Adrenal gland (tissue), 12 donors: ENCODE measurements around the gene FMN1. TPM values are rescaled to one million over a fixed set of nuclear protein-coding genes. Genes with fewer than 3 reads are reported as not detected.

ENCODE experiments used
- DNase-seq, 7 donors: peaks; one replicate each; pipeline ENCODE4 v3.0.0-alpha.2; 2019 to 2020
- H3K27ac ChIP-seq, 5 donors: fragments of 200-600 bp; sonication (generic) in 4 of 5; 1 replicate in 3 of 5; 2 replicates in 2 of 5; pipeline versions ENCODE4 v1.5.1 to v1.8.0; 2016 to 2020; ENCODE audit warnings: mild to moderate bottlenecking in 1 of 5
- H3K27me3 ChIP-seq: fragments of 200-600 bp; 2 replicates; pipeline ENCODE4 v1.8.0; 2021
- H3K36me3 ChIP-seq, 2 donors: fragments of 200-600 bp; replicated peaks in 1 of 2; 1 replicate in 1 of 2; 2 replicates in 1 of 2; pipeline versions ENCODE4 v1.5.1 to v1.8.0; 2018 to 2022
- H3K4me1 ChIP-seq, 2 donors: fragments of 200-600 bp; replicated peaks in 1 of 2; 1 replicate in 1 of 2; 2 replicates in 1 of 2; pipeline versions ENCODE4 v1.5.1 to v1.8.0; 2018 to 2021
- H3K4me3 ChIP-seq, 4 donors: fragments of 200-600 bp; sonication (generic) in 3 of 4; one replicate each; pipeline ENCODE4 v1.5.1; 2016 to 2018
- H3K9me3 ChIP-seq, 3 donors: fragments of 200-600 bp; sonication (generic) in 1 of 3; replicated peaks in 1 of 3; 1 replicate in 2 of 3; 2 replicates in 1 of 3; pipeline versions ENCODE4 v1.5.1 to v1.8.0; 2016 to 2021
- POLR2A ChIP-seq, 2 donors: fragments of 450-650 bp; IDR thresholded peaks; one replicate each; pipeline ENCODE4 v1.6.1; 2017; ENCODE audit warnings: antibody characterized with exemption in 2 of 2, mild to moderate bottlenecking in 2 of 2, moderate library complexity in 1 of 2
- WGBS, 4 donors: extraction: QIAGEN DNeasy Blood & Tissue Kit in 2 of 4; methylation state at CpG; one replicate each; pipeline versions ENCODE4 v1.1.5 to v1.1.7; 2013 to 2017; 5-methylcytosine and 5-hydroxymethylcytosine counted together
- intact Hi-C, 2 donors: fragments of 100-400 bp; cut with DNase I; formaldehyde crosslinking; loops; one replicate each; pipeline versions ENCODE4 v1.14.1 to v1.15.0; 2022 to 2023
- polyA plus RNA-seq, 3 donors: library from polyadenylated mRNA; stranded (reverse); fragments of 200-250 nt in 2 of 3; fragments of 350-450 nt in 1 of 3; fragmentation: Illumina TruSeq in 1 of 3; extraction: RNeasy Lipid Tissue Mini Kit (QIAGEN cat#74804) in 1 of 3; gene quantifications; one replicate each; pipeline ENCODE4 v1.2.3, GENCODE V29; 2013 to 2014
- total RNA-seq, 9 donors: library from RNA; depleted of rRNA in 4 of 9; stranded (reverse); fragments of >200 nt in 4 of 9; fragments of 120-200 nt in 1 of 9; fragmentation: NEBNext Ultra II Directional in 1 of 9; extraction: Animal tissue kit (Norgen Biotek cat#: 25700) in 1 of 9; gene quantifications; one replicate each; pipeline versions ENCODE4 v1.1.0 to v1.2.4, GENCODE V29; 2013 to 2023
- TF ChIP-seq, protein P1 (sequence below), 6 experiments: fragments of 450-650 bp in 4 of 6; fragments of 200-600 bp in 2 of 6; sonication (generic) in 1 of 6; IDR thresholded peaks; 1 replicate in 5 of 6; 2 replicates in 1 of 6; pipeline versions ENCODE4 v1.5.1 to v1.8.0; 2016 to 2021; ENCODE audit warnings: antibody characterized with exemption in 6 of 6, mild to moderate bottlenecking in 2 of 6, moderate library complexity in 1 of 6
- donor health status: healthy with polysubstance abuse.
- donor health status: Bipolar disorder and iron deficiency.
- donor health status: DM: yes; HTN: yes; CAD: no.
- donor health status: DM: no; HTN: no; CAD: no.
- donor health status: DM: no; HTN: no; CAD: no.
- donor health status: DM: yes; HTN: yes; CAD: no.

The FMN1 gene
- total and polyA plus RNA-seq, 12 donors, result 0.37 to 29.2 (median 11.4) TPM

- no peaks in the 10 kb centered on the region for H3K27me3 ChIP-seq
- H3K4me3 ChIP-seq, result no peak overlapping the region
- H3K9me3 ChIP-seq, result no peaks in the 10 kb centered on the region
- no peaks in the 10 kb centered on the region for H3K4me1 ChIP-seq
- 82 to 90% (median 85%) methylated on average over 3 of the region's 3 CpGs for WGBS, 4 donors
- no peak for DNase-seq
- H3K27ac ChIP-seq, result no peak overlapping the region
- TF ChIP-seq, protein P1, sequence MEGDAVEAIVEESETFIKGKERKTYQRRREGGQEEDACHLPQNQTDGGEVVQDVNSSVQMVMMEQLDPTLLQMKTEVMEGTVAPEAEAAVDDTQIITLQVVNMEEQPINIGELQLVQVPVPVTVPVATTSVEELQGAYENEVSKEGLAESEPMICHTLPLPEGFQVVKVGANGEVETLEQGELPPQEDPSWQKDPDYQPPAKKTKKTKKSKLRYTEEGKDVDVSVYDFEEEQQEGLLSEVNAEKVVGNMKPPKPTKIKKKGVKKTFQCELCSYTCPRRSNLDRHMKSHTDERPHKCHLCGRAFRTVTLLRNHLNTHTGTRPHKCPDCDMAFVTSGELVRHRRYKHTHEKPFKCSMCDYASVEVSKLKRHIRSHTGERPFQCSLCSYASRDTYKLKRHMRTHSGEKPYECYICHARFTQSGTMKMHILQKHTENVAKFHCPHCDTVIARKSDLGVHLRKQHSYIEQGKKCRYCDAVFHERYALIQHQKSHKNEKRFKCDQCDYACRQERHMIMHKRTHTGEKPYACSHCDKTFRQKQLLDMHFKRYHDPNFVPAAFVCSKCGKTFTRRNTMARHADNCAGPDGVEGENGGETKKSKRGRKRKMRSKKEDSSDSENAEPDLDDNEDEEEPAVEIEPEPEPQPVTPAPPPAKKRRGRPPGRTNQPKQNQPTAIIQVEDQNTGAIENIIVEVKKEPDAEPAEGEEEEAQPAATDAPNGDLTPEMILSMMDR (IDR thresholded peaks at IDR 0.05), result no peak
- TF ChIP-seq POLR2A (IDR thresholded peaks at IDR 0.05), result no peak
- H3K36me3 ChIP-seq, result no peaks in the 10 kb centered on the region
- intact Hi-C loops, result no loop called here
Observed at GRCh38 chr15:33169625-33170024, 24.9 kb downstream of the FMN1 start.

GRCh38 chr15:33168444-33168843 lies 26.1 kb downstream of the FMN1 start:
- H3K27me3 ChIP-seq, result no peaks in the 10 kb centered on the region
- no peaks in the 10 kb centered on the region for H3K4me1 ChIP-seq
- H3K27ac ChIP-seq, result no peak overlapping the region
- no peak for DNase-seq
- intact Hi-C loops, result no loop called here
- no peaks in the 10 kb centered on the region for H3K36me3 ChIP-seq
- TF ChIP-seq, protein P1 (IDR thresholded peaks at IDR 0.05), result no peak
- TF ChIP-seq POLR2A (IDR thresholded peaks at IDR 0.05), result no peak
- 69 to 83% (median 75%) methylated on average over 2 of the region's 2 CpGs for WGBS, 4 donors
- H3K9me3 ChIP-seq, result no peaks in the 10 kb centered on the region
- H3K4me3 ChIP-seq, result no peak overlapping the region

GRCh38 chr15:33163816-33164215 lies 30.7 kb downstream of the FMN1 start:
- H3K4me3 ChIP-seq, result no peak overlapping the region
- H3K36me3 ChIP-seq, result no peaks in the 10 kb centered on the region
- no peaks in the 10 kb centered on the region for H3K27me3 ChIP-seq
- WGBS, 4 donors, result 80 to 85% (median 82%) methylated on average over 3 of the region's 3 CpGs
- no peak for TF ChIP-seq POLR2A (IDR thresholded peaks at IDR 0.05)
- TF ChIP-seq, protein P1 (IDR thresholded peaks at IDR 0.05), result no peak
- peaks cover 0 to 7% of the 10 kb centered on the region in 2 donors for H3K4me1 ChIP-seq
- intact Hi-C loops, result no loop called here
- no peak overlapping the region for H3K27ac ChIP-seq
- H3K9me3 ChIP-seq, result no peaks in the 10 kb centered on the region
- no peak for DNase-seq

- intact Hi-C loops, result no loop called here
- H3K9me3 ChIP-seq, result no peaks in the 10 kb centered on the region
- H3K27ac ChIP-seq, result peak overlapping the region in 1 of 5 donors; percentile 66
- no peak for DNase-seq
- no peak overlapping the region for H3K4me3 ChIP-seq
- 75 to 93% (median 91%) methylated on average over 3 of the region's 3 CpGs for WGBS, 4 donors
- TF ChIP-seq, protein P1 (IDR thresholded peaks at IDR 0.05), result no peak
- TF ChIP-seq POLR2A (IDR thresholded peaks at IDR 0.05), result no peak
- H3K27me3 ChIP-seq, result no peaks in the 10 kb centered on the region
- H3K36me3 ChIP-seq, result no peaks in the 10 kb centered on the region
- H3K4me1 ChIP-seq, result peaks cover 0 to 13% of the 10 kb centered on the region in 2 donors
Observed at GRCh38 chr15:33161209-33161608, 33.3 kb downstream of the FMN1 start.
